PC-9 (cell line): ENCODE data around the gene PHLPP1. TPM values are rescaled to one million over a fixed set of nuclear protein-coding genes. Genes with fewer than 3 reads are reported as not detected.

ENCODE experiments used
- BruUV-seq: library from RNA; stranded (reverse); fragments of 400-500 nt; replicated peaks from 2 replicates; lab custom pipeline; 2021; lab: Mats Ljungman, UMichigan
- CTCF ChIA-PET: fragments of 300-600 bp; sonication (Branson Sonifier 250); formaldehyde crosslinking; loops from one replicate; lab custom pipeline; 2022; ENCODE audit warnings: antibody characterized with exemption; lab: Charles Lee
- POLR2A ChIA-PET: fragments of 300-600 bp; sonication (Branson Sonifier 250); formaldehyde crosslinking; loops from one replicate; lab custom pipeline; 2022; ENCODE audit warnings: antibody characterized with exemption; ENCODE audit not compliant: unreplicated experiment; lab: Charles Lee
- DNase-seq, 2 experiments: peaks; one replicate each; pipeline versions ENCODE4 v3.0.0 to v3.0.0-alpha.2; 2015 to 2022; ENCODE audit warnings: mixed read lengths in 1 of 2
- H2AFZ ChIP-seq: fragments of 200-600 bp; sonication (generic); 2 replicates; pipeline ENCODE4 v1.8.1; 2017; ENCODE audit warnings: antibody characterized with exemption
- H3F3A ChIP-seq: fragments of 200-600 bp; sonication (generic); 2 replicates; pipeline ENCODE4 v1.8.1; 2017; ENCODE audit warnings: antibody characterized with exemption, mild to moderate bottlenecking, low read depth; ENCODE audit not compliant: insufficient read depth
- H3K27ac ChIP-seq: fragments of 200-600 bp; sonication (generic); 2 replicates; pipeline ENCODE4 v1.6.1; 2016; ENCODE audit warnings: mixed run types
- H3K27me3 ChIP-seq: fragments of 200-600 bp; sonication (generic); 2 replicates; pipeline ENCODE4 v1.6.1; 2016; ENCODE audit warnings: low read depth, mixed run types; ENCODE audit not compliant: insufficient read depth
- H3K36me3 ChIP-seq: fragments of 200-600 bp; sonication (generic); 2 replicates; pipeline ENCODE4 v1.6.1; 2016; ENCODE audit warnings: low read depth, mixed run types
- H3K4me1 ChIP-seq: fragments of 200-600 bp; sonication (generic); replicated peaks from 2 replicates; pipeline ENCODE4 v1.6.1; 2016; ENCODE audit warnings: mixed run types; ENCODE audit not compliant: insufficient read depth
- H3K4me2 ChIP-seq: fragments of 200-600 bp; sonication (generic); 2 replicates; pipeline ENCODE4 v1.6.1; 2017; ENCODE audit warnings: mixed run types
- H3K4me3 ChIP-seq: fragments of 200-600 bp; sonication (generic); 2 replicates; pipeline ENCODE4 v1.6.1; 2016; ENCODE audit warnings: mixed run types
- H3K79me2 ChIP-seq: fragments of 200-600 bp; sonication (generic); 2 replicates; pipeline ENCODE4 v1.6.1; 2017; ENCODE audit warnings: low read depth, mixed run types
- H3K9me2 ChIP-seq: fragments of 200-600 bp; sonication (generic); 2 replicates; pipeline ENCODE4 v1.8.1; 2017; ENCODE audit warnings: mild to moderate bottlenecking; ENCODE audit not compliant: insufficient read depth
- H3K9me3 ChIP-seq: fragments of 200-600 bp; sonication (generic); 2 replicates; pipeline ENCODE4 v1.8.1; 2016; ENCODE audit warnings: low read depth; ENCODE audit not compliant: insufficient read depth
- H4K20me1 ChIP-seq: fragments of 200-600 bp; sonication (generic); 2 replicates; pipeline ENCODE4 v1.8.1; 2017; ENCODE audit not compliant: insufficient read depth
- CTCF ChIP-seq: fragments of 200-600 bp; sonication (generic); conservative IDR thresholded peaks from 2 replicates; pipeline ENCODE4 v1.6.1; 2017; ENCODE audit warnings: mixed run types, antibody characterized with exemption, mild to moderate bottlenecking, moderate library complexity
- EZH2 ChIP-seq: fragments of 200-600 bp; sonication (generic); IDR thresholded peaks from 2 replicates; pipeline ENCODE4 v1.8.0; 2017; ENCODE audit warnings: antibody characterized with exemption, low read depth
- intact Hi-C: fragments of 100-400 bp; cut with micrococcal nuclease; formaldehyde crosslinking; loops from one replicate; pipeline ENCODE4 v1.10.0; 2022; ENCODE audit not compliant: unreplicated experiment
- total RNA-seq: library from RNA; stranded (reverse); gene quantifications from 2 replicates; pipeline ENCODE4 v1.2.3, GENCODE V29; 2021

The PHLPP1 gene
- total RNA-seq, 1 experiment from 2014 or later: 21.1 TPM

GRCh38 chr18:62781893-62782292 is 66.6 kb downstream of the PHLPP1 start:
- Histone ChIP-seq H4K20me1 (no peaks in the 10 kb centered on the region), H3K27ac (peak overlapping the region; percentile 70), H3K4me1 (peaks cover 30% of the 10 kb centered on the region), H3K4me3 (no peak overlapping the region), H3K36me3 (no peaks in the 10 kb centered on the region), H3K79me2 (peaks cover 95% of the 10 kb centered on the region), H3K27me3 (no peaks in the 10 kb centered on the region), H2AFZ (no peak overlapping the region), H3K9me2 (no peaks in the 10 kb centered on the region), H3K9me3 (no peaks in the 10 kb centered on the region), H3F3A (peaks cover 26% of the 10 kb centered on the region), H3K4me2 (peak overlapping the region; percentile 49)
- no peak for TF ChIP-seq EZH2
- TF ChIP-seq CTCF: no peak
- intact Hi-C loops: loop anchor here (10.0 kb wide), 1 partner anchor 67 kb away; the partner anchor contains the start of gene PHLPP1
- no TSS peak for BruUV-seq
- POLR2A ChIA-PET: interaction anchor here (0.5 kb wide), 1 partner anchor 41 kb away, joined by 3 read pairs; no protein-coding TSS in a partner anchor
- CTCF ChIA-PET: interaction anchor here (0.5 kb wide), 1 partner anchor 234 kb away, joined by 3 read pairs; no protein-coding TSS in a partner anchor
- DNase-seq: peak; percentile 13 to 95

GRCh38 chr18:62784338-62784965 is 69.1 kb downstream of the PHLPP1 start:
- H4K20me1 ChIP-seq: no peaks in the 10 kb centered on the region
- no peak for TF ChIP-seq CTCF
- no peak for DNase-seq
- ChIA-PET CTCF (no interaction called here), POLR2A (no interaction called here)
- no peaks in the 10 kb centered on the region for H3K9me2 ChIP-seq
- peaks cover 95% of the 10 kb centered on the region for H3K79me2 ChIP-seq
- no peaks in the 10 kb centered on the region for H3K27me3 ChIP-seq
- no TSS peak for BruUV-seq
- H3K36me3 ChIP-seq: no peaks in the 10 kb centered on the region
- H3F3A ChIP-seq: peaks cover 26% of the 10 kb centered on the region
- H3K9me3 ChIP-seq: no peaks in the 10 kb centered on the region
- H3K27ac ChIP-seq: no peak overlapping the region
- H3K4me3 ChIP-seq: no peak overlapping the region
- H2AFZ ChIP-seq: no peak overlapping the region
- intact Hi-C loops: loop anchor here (10.0 kb wide), 1 partner anchor 70 kb away; the partner anchor contains the start of gene PHLPP1
- peaks cover 44% of the 10 kb centered on the region for H3K4me1 ChIP-seq
- no peak overlapping the region for H3K4me2 ChIP-seq

GRCh38 chr18:62784966-62785413 is 69.6 kb downstream of the PHLPP1 start:
- POLR2A ChIA-PET: no interaction called here
- no peaks in the 10 kb centered on the region for H3K36me3 ChIP-seq
- no peak overlapping the region for H3K4me3 ChIP-seq
- H4K20me1 ChIP-seq: no peaks in the 10 kb centered on the region
- no peak for DNase-seq
- CTCF ChIA-PET: no interaction called here
- peaks cover 95% of the 10 kb centered on the region for H3K79me2 ChIP-seq
- no peaks in the 10 kb centered on the region for H3K9me2 ChIP-seq
- peaks cover 26% of the 10 kb centered on the region for H3F3A ChIP-seq
- no peaks in the 10 kb centered on the region for H3K27me3 ChIP-seq
- no peak overlapping the region for H3K4me2 ChIP-seq
- intact Hi-C loops: loop anchor here (10.0 kb wide), 1 partner anchor 70 kb away; the partner anchor contains the start of gene PHLPP1
- H3K4me1 ChIP-seq: peaks cover 44% of the 10 kb centered on the region
- no TSS peak for BruUV-seq
- TF ChIP-seq CTCF: no peak
- no peak for TF ChIP-seq EZH2
- no peak overlapping the region for H3K27ac ChIP-seq
- no peak overlapping the region for H2AFZ ChIP-seq
- H3K9me3 ChIP-seq: no peaks in the 10 kb centered on the region
